Erythroblast (primary cell): ENCODE measurements around the gene BTBD8.

ENCODE experiments used
- GATA1 ChIP-seq: IDR thresholded peaks from 2 replicates; pipeline ENCODE4 v1.6.1; 2011; ENCODE audit warnings: low read depth, mild to moderate bottlenecking, control low read depth, low read length, moderate library complexity
- POLR2A ChIP-seq: IDR thresholded peaks from 2 replicates; pipeline ENCODE4 v1.6.1; 2011; ENCODE audit warnings: mild to moderate bottlenecking, low read length

GRCh38 chr1:92075311-92075710 is 4.8 kb upstream of the BTBD8 start, which contains the start of gene SETSIP:
- no peak for TF ChIP-seq POLR2A
- TF ChIP-seq GATA1: no peak
